Measurements from ENCODE around the gene YWHAB.

YWHAB gene

GRCh38 chr20:44911264-44911921 lies 25.9 kb downstream of the YWHAB start:
- peak; percentile 15 to 39 for DNase-seq (ENCODE audit: low read depth in 2 of 2)

GRCh38 chr20:44912189-44912588 lies 26.7 kb downstream of the YWHAB start:
- DNase-seq (ENCODE audit: low read depth in 2 of 2): no peak

GRCh38 chr20:44914924-44915323 lies 29.4 kb downstream of the YWHAB start:
- no peak for DNase-seq (ENCODE audit: low read depth in 2 of 2)

- DNase-seq (ENCODE audit: low read depth in 2 of 2): no peak
Measured at GRCh38 chr20:44916586-44916985, 31.1 kb downstream of the YWHAB start.

- DNase-seq (ENCODE audit: low read depth in 2 of 2): no peak
Measured at GRCh38 chr20:44917399-44917798, 31.9 kb downstream of the YWHAB start.

- DNase-seq (ENCODE audit: low read depth in 2 of 2): no peak
Measured at GRCh38 chr20:44918342-44918741, 32.8 kb downstream of the YWHAB start.

- DNase-seq (ENCODE audit: low read depth in 2 of 2): no peak
Measured at GRCh38 chr20:44918761-44919160, 33.3 kb downstream of the YWHAB start.

- no peak for DNase-seq (ENCODE audit: low read depth in 2 of 2)
Measured at GRCh38 chr20:44921447-44921846, 35.9 kb downstream of the YWHAB start.

GRCh38 chr20:44924541-44924940 lies 39.0 kb downstream of the YWHAB start:
- no peak for DNase-seq (ENCODE audit: low read depth in 2 of 2)

- no peak for DNase-seq (ENCODE audit: low read depth in 2 of 2)
Measured at GRCh38 chr20:44928595-44928994, 43.1 kb downstream of the YWHAB start.

- no peak for DNase-seq (ENCODE audit: low read depth in 2 of 2)
Measured at GRCh38 chr20:44930517-44931168, 45.1 kb downstream of the YWHAB start.

- DNase-seq (ENCODE audit: low read depth in 2 of 2): no peak
Measured at GRCh38 chr20:44931911-44932310, 46.4 kb downstream of the YWHAB start.

- no peak for DNase-seq (ENCODE audit: low read depth in 2 of 2)
Measured at GRCh38 chr20:44932916-44933315, 47.4 kb downstream of the YWHAB start.

GRCh38 chr20:44936510-44936909 lies 51.0 kb downstream of the YWHAB start:
- DNase-seq (ENCODE audit: low read depth in 2 of 2): no peak

- DNase-seq (ENCODE audit: low read depth in 2 of 2): no peak
Measured at GRCh38 chr20:44938637-44939036, 53.1 kb downstream of the YWHAB start.

- DNase-seq (ENCODE audit: low read depth in 2 of 2): no peak
Measured at GRCh38 chr20:44941120-44941691, 55.7 kb downstream of the YWHAB start.

GRCh38 chr20:44942264-44942973 lies 56.9 kb downstream of the YWHAB start:
- no peak for DNase-seq (ENCODE audit: low read depth in 2 of 2)

- no peak for DNase-seq (ENCODE audit: low read depth in 2 of 2)
Measured at GRCh38 chr20:44943828-44944227, 58.3 kb downstream of the YWHAB start.

- no peak for DNase-seq (ENCODE audit: low read depth in 2 of 2)
Measured at GRCh38 chr20:44945261-44945660, 59.8 kb downstream of the YWHAB start.

GRCh38 chr20:44946271-44946852 lies 60.9 kb downstream of the YWHAB start:
- DNase-seq (ENCODE audit: low read depth in 2 of 2): no peak

- no peak for DNase-seq (ENCODE audit: low read depth in 2 of 2)
Measured at GRCh38 chr20:44948107-44948506, 62.6 kb downstream of the YWHAB start.

- DNase-seq (ENCODE audit: low read depth in 2 of 2): no peak
Measured at GRCh38 chr20:44948513-44948912, 63.0 kb downstream of the YWHAB start.
